EH (cell line): ENCODE measurements around the gene IL6ST.
A peak's percentile ranks its signal among the peaks of the same experiment; 100 is the strongest.
"Not testable (repeated sequence)": the region's sequence is repeated elsewhere in the genome, so short reads cannot be mapped to it uniquely, and the experiment has no call there.

Source experiments
- DNase-seq: peaks from one replicate; pipeline ENCODE4 v3.0.0-alpha.2; 2015; ENCODE audit warnings: low read depth

IL6ST gene

GRCh38 chr5:55994495-55994997, at the start of gene IL6ST:
Gene IL6ST (minus strand): TSS chr5:55994963. CDS start chr5:55976278, 18,685 bp downstream.
- peak; percentile 89 for DNase-seq

- peak; percentile 62 for DNase-seq
Measured at GRCh38 chr5:56039985-56040384, 45.2 kb upstream of the IL6ST start.

- DNase-seq = not testable (repeated sequence)
Measured at GRCh38 chr5:56038206-56038605, 43.4 kb upstream of the IL6ST start.

- no peak for DNase-seq
Measured at GRCh38 chr5:56037531-56038010, 42.8 kb upstream of the IL6ST start.

GRCh38 chr5:56035394-56035793, 40.6 kb upstream of the IL6ST start:
- DNase-seq = not testable (repeated sequence)

- DNase-seq = peak; percentile 68
Measured at GRCh38 chr5:56029871-56030630, 35.3 kb upstream of the IL6ST start.

GRCh38 chr5:56029457-56029856, 34.7 kb upstream of the IL6ST start:
- DNase-seq = no peak

- no peak for DNase-seq
Measured at GRCh38 chr5:56028708-56029107, 33.9 kb upstream of the IL6ST start.

- peak; percentile 92 for DNase-seq
Measured at GRCh38 chr5:56026863-56027300, 32.1 kb upstream of the IL6ST start.

GRCh38 chr5:56025151-56025885, 30.6 kb upstream of the IL6ST start:
- peak; percentile 32 for DNase-seq

- DNase-seq = no peak
Measured at GRCh38 chr5:56024810-56025150, 30.0 kb upstream of the IL6ST start.

- no peak for DNase-seq
Measured at GRCh38 chr5:56023296-56023695, 28.5 kb upstream of the IL6ST start.

- peak; percentile 86 for DNase-seq
Measured at GRCh38 chr5:56019306-56020272, 24.8 kb upstream of the IL6ST start.

- no peak for DNase-seq
Measured at GRCh38 chr5:56018832-56019231, 24.1 kb upstream of the IL6ST start.

GRCh38 chr5:56014701-56015100, 19.9 kb upstream of the IL6ST start:
- DNase-seq = not testable (repeated sequence)

- not testable (repeated sequence) for DNase-seq
Measured at GRCh38 chr5:56013939-56014338, 19.2 kb upstream of the IL6ST start.

GRCh38 chr5:56012281-56012963, 17.7 kb upstream of the IL6ST start:
- DNase-seq = peak; percentile 84

GRCh38 chr5:56011835-56012234, 17.1 kb upstream of the IL6ST start:
- DNase-seq = peak; percentile 94

GRCh38 chr5:56010431-56010830, 15.7 kb upstream of the IL6ST start:
- no peak for DNase-seq

GRCh38 chr5:56006600-56006999, 11.8 kb upstream of the IL6ST start:
- no peak for DNase-seq

- DNase-seq = no peak
Measured at GRCh38 chr5:56006094-56006493, 11.3 kb upstream of the IL6ST start.
